ENCODE measurements around the gene RPSA. TPM values are rescaled to one million over a fixed set of nuclear protein-coding genes. Genes with fewer than 3 reads are reported as not detected.

Gene RPSA
- polyA plus RNA-seq, 1 donor (not counting 4 experiments of a cell fraction or from before 2014, with no cell fraction given): 3,195 TPM

DNA sequence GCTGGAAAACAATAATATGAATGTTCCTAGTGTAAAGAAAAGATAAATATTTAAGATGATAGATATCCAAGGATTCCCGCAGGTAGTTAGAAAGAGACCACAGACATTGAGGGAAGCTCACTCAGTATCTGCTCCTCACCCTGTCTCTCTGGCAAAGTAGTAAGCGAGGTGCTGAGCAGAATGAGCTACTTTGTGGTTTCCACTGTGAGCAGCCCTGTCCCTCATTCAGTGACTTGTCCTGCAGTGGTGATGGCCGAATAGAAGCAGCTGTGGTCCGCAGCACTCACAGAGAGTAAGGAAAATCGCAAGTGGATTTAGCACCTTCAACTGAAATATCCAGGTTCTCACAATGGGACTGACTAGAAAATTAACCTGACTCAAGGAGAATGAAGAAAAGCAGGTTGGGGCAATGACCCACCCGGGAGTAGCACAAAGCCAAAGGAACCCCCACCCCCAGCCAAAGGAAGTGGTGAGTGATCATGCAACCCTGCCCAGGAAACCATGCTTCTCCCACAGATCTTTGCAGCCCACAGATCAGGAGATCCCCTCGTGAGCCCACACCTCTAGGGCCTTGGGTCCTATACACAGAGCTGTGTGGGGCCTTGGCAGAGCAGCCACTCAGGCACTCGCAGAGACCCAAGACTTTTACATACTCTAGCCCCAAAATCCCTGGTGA lies 45.1 kb upstream of the RPSA start:
- peaks cover 5% of the 10 kb centered on the region for H3K4me1 ChIP-seq (ENCODE audit: control insufficient read depth, extremely low read depth, insufficient read depth, low read length)
- peaks cover 6% of the 10 kb centered on the region for H3K27me3 ChIP-seq (ENCODE audit: control insufficient read depth, extremely low read depth, insufficient read depth, low read length)
- dilution Hi-C loops (cut with MboI; ENCODE audit: extremely low pct_ligation_motif_present, low sequenced_read_pairs): no loop called here
- no peak overlapping the region for H2AFZ ChIP-seq (ENCODE audit: control insufficient read depth, low read length)
- H3K9ac ChIP-seq (ENCODE audit: control insufficient read depth, extremely low read depth, insufficient read depth, low read length): no peak overlapping the region
- no peak overlapping the region for H3K4me2 ChIP-seq (ENCODE audit: control insufficient read depth, extremely low read depth, insufficient read depth, low read depth, low read length)
- H3K79me2 ChIP-seq (ENCODE audit: control insufficient read depth, insufficient read depth, low read length): no peaks in the 10 kb centered on the region
- DNase-seq (ENCODE audit: low read depth, low spot score) (no peak), FAIRE-seq (no peak)
- no peak overlapping the region for H3K4me3 ChIP-seq (ENCODE audit: control insufficient read depth in 2 of 3, extremely low read depth in 1 of 3, insufficient read depth in 2 of 3, low read depth in 1 of 3, low read length in 3 of 3)
- TF ChIP-seq, protein P1, sequence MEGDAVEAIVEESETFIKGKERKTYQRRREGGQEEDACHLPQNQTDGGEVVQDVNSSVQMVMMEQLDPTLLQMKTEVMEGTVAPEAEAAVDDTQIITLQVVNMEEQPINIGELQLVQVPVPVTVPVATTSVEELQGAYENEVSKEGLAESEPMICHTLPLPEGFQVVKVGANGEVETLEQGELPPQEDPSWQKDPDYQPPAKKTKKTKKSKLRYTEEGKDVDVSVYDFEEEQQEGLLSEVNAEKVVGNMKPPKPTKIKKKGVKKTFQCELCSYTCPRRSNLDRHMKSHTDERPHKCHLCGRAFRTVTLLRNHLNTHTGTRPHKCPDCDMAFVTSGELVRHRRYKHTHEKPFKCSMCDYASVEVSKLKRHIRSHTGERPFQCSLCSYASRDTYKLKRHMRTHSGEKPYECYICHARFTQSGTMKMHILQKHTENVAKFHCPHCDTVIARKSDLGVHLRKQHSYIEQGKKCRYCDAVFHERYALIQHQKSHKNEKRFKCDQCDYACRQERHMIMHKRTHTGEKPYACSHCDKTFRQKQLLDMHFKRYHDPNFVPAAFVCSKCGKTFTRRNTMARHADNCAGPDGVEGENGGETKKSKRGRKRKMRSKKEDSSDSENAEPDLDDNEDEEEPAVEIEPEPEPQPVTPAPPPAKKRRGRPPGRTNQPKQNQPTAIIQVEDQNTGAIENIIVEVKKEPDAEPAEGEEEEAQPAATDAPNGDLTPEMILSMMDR (optimal IDR thresholded peaks at IDR 0.05 in 1 of 3, IDR thresholded peaks at IDR 0.05 in 1 of 3, conservative IDR thresholded peaks at IDR 0.05 in 1 of 3; ENCODE audit: extremely low read depth in 1 of 3, insufficient read depth in 2 of 3, low read length in 3 of 3): no peak
- H3K9me1 ChIP-seq (ENCODE audit: control insufficient read depth, extremely low read depth, insufficient read depth, low read length): no peaks in the 10 kb centered on the region
- H4K20me1 ChIP-seq (ENCODE audit: control insufficient read depth, extremely low read depth, insufficient read depth, low read length): no peaks in the 10 kb centered on the region
- no peaks in the 10 kb centered on the region for H3K9me3 ChIP-seq (ENCODE audit: control insufficient read depth, low read depth, low read length)
- no peaks in the 10 kb centered on the region for H3K36me3 ChIP-seq (ENCODE audit: control insufficient read depth in 2 of 2, extremely low read depth in 1 of 2, insufficient read depth in 2 of 2, low read length in 2 of 2)
- no peak overlapping the region for H3K27ac ChIP-seq (ENCODE audit: control insufficient read depth, insufficient read depth, low read length)

DNA sequence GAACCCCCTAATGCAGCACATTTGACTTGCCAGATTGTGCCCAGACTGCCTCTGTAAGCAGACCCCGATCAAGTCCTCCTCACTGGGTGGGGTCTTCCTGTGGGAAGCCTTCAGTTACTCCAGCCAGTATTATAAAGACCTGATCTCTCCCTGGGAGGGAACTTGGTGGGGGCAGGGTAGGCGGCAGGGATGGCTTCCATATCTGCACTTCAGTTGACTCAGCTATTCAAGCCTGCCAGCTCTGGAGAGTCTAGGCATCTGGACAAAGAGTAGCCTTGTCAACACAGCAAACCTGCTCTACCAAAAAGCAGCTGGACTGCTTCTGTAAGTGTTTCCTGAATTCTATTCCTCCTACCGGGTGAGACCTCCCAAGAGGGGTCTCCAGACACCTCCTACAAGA lies 44.3 kb upstream of the RPSA start:
- H4K20me1 ChIP-seq (ENCODE audit: control insufficient read depth, extremely low read depth, insufficient read depth, low read length): no peaks in the 10 kb centered on the region
- H2AFZ ChIP-seq (ENCODE audit: control insufficient read depth, low read length): no peak overlapping the region
- dilution Hi-C loops (cut with MboI; ENCODE audit: extremely low pct_ligation_motif_present, low sequenced_read_pairs): no loop called here
- no peaks in the 10 kb centered on the region for H3K9me1 ChIP-seq (ENCODE audit: control insufficient read depth, extremely low read depth, insufficient read depth, low read length)
- H3K36me3 ChIP-seq (ENCODE audit: control insufficient read depth in 2 of 2, extremely low read depth in 1 of 2, insufficient read depth in 2 of 2, low read length in 2 of 2): no peaks in the 10 kb centered on the region
- H3K27me3 ChIP-seq (ENCODE audit: control insufficient read depth, extremely low read depth, insufficient read depth, low read length): peaks cover 6% of the 10 kb centered on the region
- H3K4me1 ChIP-seq (ENCODE audit: control insufficient read depth, extremely low read depth, insufficient read depth, low read length): peaks cover 5% of the 10 kb centered on the region
- no peak for FAIRE-seq
- DNase-seq (ENCODE audit: low read depth, low spot score): no peak
- H3K79me2 ChIP-seq (ENCODE audit: control insufficient read depth, insufficient read depth, low read length): no peaks in the 10 kb centered on the region
- no peak overlapping the region for H3K27ac ChIP-seq (ENCODE audit: control insufficient read depth, insufficient read depth, low read length)
- no peak overlapping the region for H3K9ac ChIP-seq (ENCODE audit: control insufficient read depth, extremely low read depth, insufficient read depth, low read length)
- H3K9me3 ChIP-seq (ENCODE audit: control insufficient read depth, low read depth, low read length): no peaks in the 10 kb centered on the region
- H3K4me2 ChIP-seq (ENCODE audit: control insufficient read depth, extremely low read depth, insufficient read depth, low read depth, low read length): no peak overlapping the region
- H3K4me3 ChIP-seq (ENCODE audit: control insufficient read depth in 2 of 3, extremely low read depth in 1 of 3, insufficient read depth in 2 of 3, low read depth in 1 of 3, low read length in 3 of 3): no peak overlapping the region
- TF ChIP-seq, protein P1 (optimal IDR thresholded peaks at IDR 0.05 in 1 of 3, IDR thresholded peaks at IDR 0.05 in 1 of 3, conservative IDR thresholded peaks at IDR 0.05 in 1 of 3; ENCODE audit: extremely low read depth in 1 of 3, insufficient read depth in 2 of 3, low read length in 3 of 3): no peak
- TF ChIP-seq EZH2 (IDR thresholded peaks at IDR 0.05; ENCODE audit: low read length): no peak
